ENCODE data around the gene MTURN.

DNA sequence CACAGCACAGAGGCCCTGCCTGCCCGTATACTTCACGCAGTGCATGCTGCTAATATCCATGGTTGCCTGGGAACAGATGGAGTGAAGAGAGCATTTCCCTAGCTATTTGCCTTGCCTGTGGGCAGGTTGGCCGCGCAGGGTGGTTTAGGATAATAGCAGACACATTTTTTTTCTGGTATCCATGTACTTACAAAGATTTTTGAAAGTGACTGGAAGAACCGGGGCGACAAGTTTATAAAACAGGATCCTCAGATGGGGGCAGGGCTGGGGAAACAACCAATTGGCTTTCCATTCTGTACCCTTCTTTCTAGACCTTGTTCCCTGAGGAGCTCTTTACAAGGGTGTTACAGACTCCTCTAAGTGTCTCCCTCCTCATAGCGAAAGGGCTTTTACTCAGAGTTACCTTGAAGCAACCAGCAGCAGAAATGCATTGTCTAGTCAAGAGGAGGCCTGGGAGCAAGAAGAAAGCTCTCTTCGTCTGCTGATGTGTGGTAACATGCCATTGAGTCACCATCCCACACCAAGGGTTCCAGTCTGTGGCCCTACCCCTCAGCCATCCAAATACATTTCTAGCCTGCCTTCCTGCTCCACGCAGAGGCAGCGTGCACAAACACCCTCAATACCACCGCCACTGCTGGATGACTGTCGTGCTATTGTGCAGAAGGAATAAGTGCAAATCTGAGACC is 31.5 kb downstream of the MTURN start:
- TF ChIP-seq, protein P1, sequence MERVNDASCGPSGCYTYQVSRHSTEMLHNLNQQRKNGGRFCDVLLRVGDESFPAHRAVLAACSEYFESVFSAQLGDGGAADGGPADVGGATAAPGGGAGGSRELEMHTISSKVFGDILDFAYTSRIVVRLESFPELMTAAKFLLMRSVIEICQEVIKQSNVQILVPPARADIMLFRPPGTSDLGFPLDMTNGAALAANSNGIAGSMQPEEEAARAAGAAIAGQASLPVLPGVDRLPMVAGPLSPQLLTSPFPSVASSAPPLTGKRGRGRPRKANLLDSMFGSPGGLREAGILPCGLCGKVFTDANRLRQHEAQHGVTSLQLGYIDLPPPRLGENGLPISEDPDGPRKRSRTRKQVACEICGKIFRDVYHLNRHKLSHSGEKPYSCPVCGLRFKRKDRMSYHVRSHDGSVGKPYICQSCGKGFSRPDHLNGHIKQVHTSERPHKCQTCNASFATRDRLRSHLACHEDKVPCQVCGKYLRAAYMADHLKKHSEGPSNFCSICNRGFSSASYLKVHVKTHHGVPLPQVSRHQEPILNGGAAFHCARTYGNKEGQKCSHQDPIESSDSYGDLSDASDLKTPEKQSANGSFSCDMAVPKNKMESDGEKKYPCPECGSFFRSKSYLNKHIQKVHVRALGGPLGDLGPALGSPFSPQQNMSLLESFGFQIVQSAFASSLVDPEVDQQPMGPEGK (CRISPR knock-in tag; IDR thresholded peaks at IDR 0.05; ENCODE audit: borderline replicate concordance): no peak
- TF ChIP-seq ZC3H10 (CRISPR knock-in tag; IDR thresholded peaks at IDR 0.05): no peak
- no peak for TF ChIP-seq PPARA (CRISPR knock-in tag; IDR thresholded peaks at IDR 0.05; ENCODE audit: borderline replicate concordance)
- no peak for TF ChIP-seq ZFP30 (CRISPR knock-in tag; IDR thresholded peaks at IDR 0.05)
- TF ChIP-seq, protein P2, sequence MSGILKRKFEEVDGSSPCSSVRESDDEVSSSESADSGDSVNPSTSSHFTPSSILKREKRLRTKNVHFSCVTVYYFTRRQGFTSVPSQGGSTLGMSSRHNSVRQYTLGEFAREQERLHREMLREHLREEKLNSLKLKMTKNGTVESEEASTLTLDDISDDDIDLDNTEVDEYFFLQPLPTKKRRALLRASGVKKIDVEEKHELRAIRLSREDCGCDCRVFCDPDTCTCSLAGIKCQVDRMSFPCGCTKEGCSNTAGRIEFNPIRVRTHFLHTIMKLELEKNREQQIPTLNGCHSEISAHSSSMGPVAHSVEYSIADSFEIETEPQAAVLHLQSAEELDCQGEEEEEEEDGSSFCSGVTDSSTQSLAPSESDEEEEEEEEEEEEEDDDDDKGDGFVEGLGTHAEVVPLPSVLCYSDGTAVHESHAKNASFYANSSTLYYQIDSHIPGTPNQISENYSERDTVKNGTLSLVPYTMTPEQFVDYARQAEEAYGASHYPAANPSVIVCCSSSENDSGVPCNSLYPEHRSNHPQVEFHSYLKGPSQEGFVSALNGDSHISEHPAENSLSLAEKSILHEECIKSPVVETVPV (CRISPR knock-in tag; IDR thresholded peaks at IDR 0.05): no peak
- no peak for TF ChIP-seq ESRRG (CRISPR knock-in tag; IDR thresholded peaks at IDR 0.05)
- TF ChIP-seq, protein P3, sequence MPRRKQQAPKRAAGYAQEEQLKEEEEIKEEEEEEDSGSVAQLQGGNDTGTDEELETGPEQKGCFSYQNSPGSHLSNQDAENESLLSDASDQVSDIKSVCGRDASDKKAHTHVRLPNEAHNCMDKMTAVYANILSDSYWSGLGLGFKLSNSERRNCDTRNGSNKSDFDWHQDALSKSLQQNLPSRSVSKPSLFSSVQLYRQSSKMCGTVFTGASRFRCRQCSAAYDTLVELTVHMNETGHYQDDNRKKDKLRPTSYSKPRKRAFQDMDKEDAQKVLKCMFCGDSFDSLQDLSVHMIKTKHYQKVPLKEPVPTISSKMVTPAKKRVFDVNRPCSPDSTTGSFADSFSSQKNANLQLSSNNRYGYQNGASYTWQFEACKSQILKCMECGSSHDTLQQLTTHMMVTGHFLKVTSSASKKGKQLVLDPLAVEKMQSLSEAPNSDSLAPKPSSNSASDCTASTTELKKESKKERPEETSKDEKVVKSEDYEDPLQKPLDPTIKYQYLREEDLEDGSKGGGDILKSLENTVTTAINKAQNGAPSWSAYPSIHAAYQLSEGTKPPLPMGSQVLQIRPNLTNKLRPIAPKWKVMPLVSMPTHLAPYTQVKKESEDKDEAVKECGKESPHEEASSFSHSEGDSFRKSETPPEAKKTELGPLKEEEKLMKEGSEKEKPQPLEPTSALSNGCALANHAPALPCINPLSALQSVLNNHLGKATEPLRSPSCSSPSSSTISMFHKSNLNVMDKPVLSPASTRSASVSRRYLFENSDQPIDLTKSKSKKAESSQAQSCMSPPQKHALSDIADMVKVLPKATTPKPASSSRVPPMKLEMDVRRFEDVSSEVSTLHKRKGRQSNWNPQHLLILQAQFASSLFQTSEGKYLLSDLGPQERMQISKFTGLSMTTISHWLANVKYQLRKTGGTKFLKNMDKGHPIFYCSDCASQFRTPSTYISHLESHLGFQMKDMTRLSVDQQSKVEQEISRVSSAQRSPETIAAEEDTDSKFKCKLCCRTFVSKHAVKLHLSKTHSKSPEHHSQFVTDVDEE (CRISPR knock-in tag; IDR thresholded peaks at IDR 0.05): no peak
- TF ChIP-seq BACH2 (CRISPR knock-in tag; IDR thresholded peaks at IDR 0.05; ENCODE audit: borderline replicate concordance): no peak
- no peak for TF ChIP-seq RARB (CRISPR knock-in tag; IDR thresholded peaks at IDR 0.05)
- no peak for TF ChIP-seq ZNF565 (CRISPR knock-in tag; conservative IDR thresholded peaks at IDR 0.05; ENCODE audit: low read depth)
